Upper lobe of right lung (tissue), 1 donor: ENCODE measurements around the gene TUBA8. TPM values are rescaled to one million over a fixed set of nuclear protein-coding genes. Genes with fewer than 3 reads are reported as not detected.
"Not testable (repeated sequence)": the region's sequence is repeated elsewhere in the genome, so short reads cannot be mapped to it uniquely, and the experiment has no call there.

Experiments
- ATAC-seq: fragments of 200-7000 bp; cut with Tn5 transposase; one replicate; pipeline ENCODE4 v1.9.1; 2020; ENCODE audit warnings: mild to moderate bottlenecking, moderate library complexity
- DNase-seq: peaks from one replicate; pipeline ENCODE4 v3.0.0-alpha.2; 2020
- H3K27ac ChIP-seq: fragments of 200-600 bp; one replicate; pipeline ENCODE4 v1.8.0; 2022
- H3K27me3 ChIP-seq: fragments of 200-600 bp; one replicate; pipeline ENCODE4 v1.8.0; 2022; ENCODE audit warnings: mild to moderate bottlenecking
- H3K36me3 ChIP-seq: fragments of 200-600 bp; one replicate; pipeline ENCODE4 v1.8.0; 2022
- H3K4me1 ChIP-seq: fragments of 200-600 bp; one replicate; pipeline ENCODE4 v1.8.0; 2022
- H3K4me3 ChIP-seq: fragments of 200-600 bp; one replicate; pipeline ENCODE4 v1.8.0; 2022; ENCODE audit warnings: mild to moderate bottlenecking
- H3K9me3 ChIP-seq: fragments of 200-600 bp; one replicate; pipeline ENCODE4 v1.8.0; 2022
- CTCF ChIP-seq: fragments of 200-600 bp; IDR thresholded peaks from one replicate; pipeline ENCODE4 v1.8.0; 2022; ENCODE audit warnings: antibody characterized with exemption
- intact Hi-C: fragments of 100-400 bp; cut with DNase I; formaldehyde crosslinking; loops from one replicate; pipeline ENCODE4 v1.11.0; 2022
- total RNA-seq: library from RNA; stranded (reverse); fragmentation: NEBNext Ultra II Directional; extraction: Animal tissue kit (Norgen Biotek cat#: 25700); gene quantifications from one replicate; pipeline ENCODE4 v1.2.1, GENCODE V29; 2021
- donor health status: DM: no; HTN: yes; CAD: no; lungs with severe emphysema.

Gene TUBA8
- total RNA-seq, 1 donor from 2014 or later = 1.7 TPM

DNA sequence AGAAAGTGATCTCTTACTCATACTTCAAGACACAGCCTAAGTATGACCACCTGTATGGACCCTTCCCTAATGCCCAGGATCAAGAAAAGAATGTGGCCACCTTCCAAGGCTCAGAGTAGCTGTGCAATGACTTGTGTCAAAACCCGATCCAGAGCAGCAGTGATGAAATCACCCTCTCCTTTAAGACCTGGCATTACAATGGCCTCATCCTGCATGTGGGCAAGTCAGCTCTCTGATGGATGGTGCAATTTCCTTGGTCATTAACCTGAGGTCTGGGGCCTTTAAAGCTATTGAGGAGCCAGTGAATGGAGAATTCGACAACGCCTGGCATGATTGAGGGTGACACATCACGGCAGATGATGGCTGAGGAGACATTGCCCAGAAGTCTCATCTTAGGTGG lies 9.1 kb upstream of the TUBA8 start:
- no peak for TF ChIP-seq CTCF
- no peak for DNase-seq
- no peaks in the 10 kb centered on the region for H3K9me3 ChIP-seq
- no peaks in the 10 kb centered on the region for H3K4me1 ChIP-seq
- H3K27ac ChIP-seq = no peak overlapping the region
- no peak for ATAC-seq
- intact Hi-C loops = no loop called here
- H3K4me3 ChIP-seq = no peak overlapping the region
- no peaks in the 10 kb centered on the region for H3K27me3 ChIP-seq
- no peaks in the 10 kb centered on the region for H3K36me3 ChIP-seq

DNA sequence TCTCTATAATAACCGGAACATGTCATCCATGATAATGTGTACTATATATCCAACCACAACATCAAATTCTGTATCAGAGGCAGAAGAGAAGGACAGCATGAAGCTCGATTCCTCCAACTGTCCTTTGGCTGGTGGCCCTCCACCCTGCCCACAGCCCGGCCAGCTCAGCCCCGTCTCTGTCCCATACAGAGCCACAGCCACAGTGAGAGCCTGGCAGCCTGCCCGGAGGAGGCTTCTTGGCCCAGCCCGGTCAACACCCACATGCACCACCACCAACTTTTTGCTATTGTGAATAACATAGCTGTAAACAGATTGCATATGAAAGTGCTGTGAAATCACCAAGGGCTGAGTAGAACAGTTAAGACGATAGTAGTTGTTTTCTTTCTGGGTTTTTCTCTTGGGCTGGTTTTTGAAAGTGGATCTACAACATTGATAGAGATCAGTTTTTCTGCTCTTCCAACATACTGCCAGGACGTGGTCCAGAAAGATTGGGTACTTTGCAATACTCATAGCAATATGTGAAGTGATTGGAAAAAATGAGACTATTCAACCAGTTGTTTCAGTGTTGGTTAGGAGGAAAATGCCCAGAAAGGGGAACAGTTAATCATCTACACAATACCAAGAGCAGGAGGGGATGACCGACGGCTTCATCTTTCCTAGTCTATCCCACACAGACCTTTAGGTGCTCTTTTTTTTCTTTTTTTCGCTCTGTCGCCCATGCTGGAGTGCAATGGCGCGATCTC lies 6.9 kb upstream of the TUBA8 start:
- H3K4me1 ChIP-seq = no peaks in the 10 kb centered on the region
- no peaks in the 10 kb centered on the region for H3K36me3 ChIP-seq
- TF ChIP-seq CTCF = no peak
- no peak for DNase-seq
- no peaks in the 10 kb centered on the region for H3K9me3 ChIP-seq
- intact Hi-C loops = no loop called here
- H3K27ac ChIP-seq = no peak overlapping the region
- H3K27me3 ChIP-seq = no peaks in the 10 kb centered on the region
- no peak for ATAC-seq
- H3K4me3 ChIP-seq = no peak overlapping the region

DNA sequence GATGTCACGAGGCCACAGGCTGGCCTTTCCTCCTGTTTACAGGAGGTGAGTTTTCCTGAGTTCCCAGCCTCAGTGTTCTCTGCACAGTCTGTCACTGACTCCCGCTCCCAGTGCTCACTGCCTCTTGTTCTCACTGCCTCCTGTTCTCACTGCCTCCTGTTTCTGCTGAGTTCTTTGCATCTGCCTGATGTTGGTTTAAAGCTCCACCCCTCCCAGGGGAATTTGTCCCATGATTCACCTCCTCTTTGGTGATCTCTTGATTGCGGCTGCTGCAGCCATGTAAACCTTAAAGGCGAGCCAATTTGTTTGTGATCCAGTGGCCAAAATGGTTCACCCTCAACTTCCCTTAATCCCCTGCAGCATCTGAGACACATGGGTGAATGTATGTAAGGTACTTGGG lies 6.0 kb upstream of the TUBA8 start:
- DNase-seq (no peak), ATAC-seq (no peak)
- H3K9me3 ChIP-seq = no peaks in the 10 kb centered on the region
- intact Hi-C loops = no loop called here
- H3K27me3 ChIP-seq = peaks cover 4% of the 10 kb centered on the region
- H3K4me1 ChIP-seq = no peaks in the 10 kb centered on the region
- no peak overlapping the region for H3K27ac ChIP-seq
- H3K36me3 ChIP-seq = no peaks in the 10 kb centered on the region
- TF ChIP-seq CTCF = no peak
- no peak overlapping the region for H3K4me3 ChIP-seq

DNA sequence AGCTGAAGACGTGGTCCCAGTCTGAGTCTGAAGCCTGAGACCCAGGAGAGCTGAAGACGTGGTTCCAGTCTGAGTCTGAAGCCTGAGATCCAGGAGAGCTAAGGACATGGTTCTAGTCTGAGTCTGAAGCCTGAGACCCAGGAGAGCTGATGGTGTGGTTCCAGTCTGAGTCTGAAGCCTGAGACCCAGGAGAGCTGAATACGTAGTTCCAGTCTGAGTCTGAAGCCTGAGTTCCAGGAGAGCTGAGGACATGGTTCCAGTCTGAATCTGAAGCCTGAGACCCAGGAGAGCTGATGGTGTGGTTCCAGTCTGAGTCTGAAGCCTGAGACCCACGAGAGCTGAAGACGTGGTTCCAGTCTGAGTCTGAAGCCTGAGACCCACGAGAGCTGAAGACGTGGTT lies 4.6 kb upstream of the TUBA8 start:
- peaks cover 18% of the 10 kb centered on the region for H3K27me3 ChIP-seq
- ATAC-seq, DNase-seq, H3K27ac ChIP-seq, H3K36me3 ChIP-seq, H3K9me3 ChIP-seq, intact Hi-C loops, H3K4me3 ChIP-seq: not testable (repeated sequence)
- peaks cover 13% of the 10 kb centered on the region for H3K4me1 ChIP-seq

DNA sequence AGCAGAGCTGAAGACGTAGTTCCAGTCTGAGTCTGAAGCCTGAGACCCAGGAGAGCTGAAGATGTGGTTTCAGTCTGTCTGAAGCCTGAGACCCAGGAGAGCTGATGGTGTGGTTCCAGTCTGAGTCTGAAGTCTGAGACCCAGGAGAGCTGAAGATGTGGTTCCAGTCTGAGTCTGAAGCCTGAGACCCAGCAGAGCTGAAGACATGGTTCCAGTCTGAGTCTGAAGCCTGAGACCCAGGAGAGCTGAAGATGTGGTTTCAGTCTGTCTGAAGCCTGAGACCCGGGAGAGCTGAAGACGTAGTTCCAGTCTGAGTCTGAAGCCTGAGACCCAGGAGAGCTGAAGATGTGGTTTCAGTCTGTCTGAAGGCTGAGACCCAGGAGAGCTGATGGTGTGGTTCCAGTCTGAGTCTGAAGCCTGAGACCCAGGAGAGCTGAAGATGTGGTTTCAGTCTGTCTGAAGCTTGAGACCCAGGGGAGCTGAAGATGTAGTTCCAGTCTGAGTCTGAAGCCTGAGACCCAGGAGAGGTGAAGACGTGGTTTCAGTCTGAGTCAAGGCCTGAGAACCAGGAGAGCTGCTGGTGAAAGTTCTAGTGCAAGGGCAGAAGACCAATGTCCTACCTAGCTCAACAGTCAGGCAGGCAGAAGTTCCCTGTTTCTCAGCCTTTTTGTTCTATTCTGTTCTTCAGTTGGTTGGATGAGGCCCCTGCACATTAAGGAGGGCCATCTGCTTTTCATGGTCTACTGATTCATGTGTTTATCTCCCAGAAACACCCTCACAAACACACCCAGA lies 3.9 kb upstream of the TUBA8 start:
- H3K4me3 ChIP-seq, DNase-seq, ATAC-seq, H3K9me3 ChIP-seq, H3K27ac ChIP-seq, intact Hi-C loops, H3K36me3 ChIP-seq: not testable (repeated sequence)
- peaks cover 14% of the 10 kb centered on the region for H3K4me1 ChIP-seq
- peaks cover 18% of the 10 kb centered on the region for H3K27me3 ChIP-seq

- intact Hi-C loops = no loop called here
- no peak overlapping the region for H3K4me3 ChIP-seq
These were observed 2.4 kb upstream of the TUBA8 start for GRCh38 chr22:18108187-18108586.

More at GRCh38 chr22:18108187-18108586, 2.4 kb upstream of the TUBA8 start:
- Histone ChIP-seq H3K36me3 (no peaks in the 10 kb centered on the region), H3K27ac (no peak overlapping the region), H3K9me3 (no peaks in the 10 kb centered on the region), H3K27me3 (peaks cover 18% of the 10 kb centered on the region), H3K4me1 (peaks cover 14% of the 10 kb centered on the region)
- no peak for TF ChIP-seq CTCF
- no peak for ATAC-seq
- DNase-seq = no peak
